CD4-positive, alpha-beta T cell treated with Interleukin-6 for 4 hours (primary cell): ENCODE measurements around the gene RPS21.

Source experiments
- DNase-seq: peaks from one replicate; pipeline ENCODE4 v3.0.0-alpha.2; 2020; ENCODE audit warnings: mixed read lengths

RPS21 gene

GRCh38 chr20:62354031-62354808 lies 32.7 kb upstream of the RPS21 start:
- DNase-seq: no peak

- no peak for DNase-seq
Measured at GRCh38 chr20:62354811-62355341, 32.0 kb upstream of the RPS21 start.

- no peak for DNase-seq
Measured at GRCh38 chr20:62355516-62355877, 31.4 kb upstream of the RPS21 start.

GRCh38 chr20:62355878-62356588 lies 30.9 kb upstream of the RPS21 start:
- no peak for DNase-seq

GRCh38 chr20:62356589-62357186 lies 30.2 kb upstream of the RPS21 start:
- DNase-seq: no peak

GRCh38 chr20:62357187-62357667 lies 29.7 kb upstream of the RPS21 start:
- DNase-seq: no peak

GRCh38 chr20:62357681-62358080 lies 29.2 kb upstream of the RPS21 start:
- DNase-seq: no peak

GRCh38 chr20:62358171-62359042 lies 28.5 kb upstream of the RPS21 start:
- no peak for DNase-seq

- no peak for DNase-seq
Measured at GRCh38 chr20:62359043-62359490, 27.8 kb upstream of the RPS21 start.

GRCh38 chr20:62359491-62360121 lies 27.3 kb upstream of the RPS21 start:
- no peak for DNase-seq

GRCh38 chr20:62360854-62361798 lies 25.8 kb upstream of the RPS21 start:
- no peak for DNase-seq

GRCh38 chr20:62361799-62362589 lies 24.9 kb upstream of the RPS21 start:
- no peak for DNase-seq

- no peak for DNase-seq
Measured at GRCh38 chr20:62362590-62362940, 24.3 kb upstream of the RPS21 start.

- DNase-seq: no peak
Measured at GRCh38 chr20:62362991-62363919, 23.6 kb upstream of the RPS21 start.

GRCh38 chr20:62363920-62364851 lies 22.7 kb upstream of the RPS21 start:
- no peak for DNase-seq

GRCh38 chr20:62364911-62365736 lies 21.8 kb upstream of the RPS21 start:
- DNase-seq: no peak
